CD4-positive, alpha-beta T cell treated with Interleukin-10 for 1 hour (primary cell): ENCODE results near the gene ZNF143.
A peak's percentile ranks its signal among the peaks of the same experiment; 100 is the strongest.
"Not testable (repeated sequence)": the region's sequence is repeated elsewhere in the genome, so short reads cannot be mapped to it uniquely, and the experiment has no call there.

ENCODE experiments used
- DNase-seq: peaks from one replicate; pipeline ENCODE4 v3.0.0-alpha.2; 2020

The ZNF143 gene

DNA sequence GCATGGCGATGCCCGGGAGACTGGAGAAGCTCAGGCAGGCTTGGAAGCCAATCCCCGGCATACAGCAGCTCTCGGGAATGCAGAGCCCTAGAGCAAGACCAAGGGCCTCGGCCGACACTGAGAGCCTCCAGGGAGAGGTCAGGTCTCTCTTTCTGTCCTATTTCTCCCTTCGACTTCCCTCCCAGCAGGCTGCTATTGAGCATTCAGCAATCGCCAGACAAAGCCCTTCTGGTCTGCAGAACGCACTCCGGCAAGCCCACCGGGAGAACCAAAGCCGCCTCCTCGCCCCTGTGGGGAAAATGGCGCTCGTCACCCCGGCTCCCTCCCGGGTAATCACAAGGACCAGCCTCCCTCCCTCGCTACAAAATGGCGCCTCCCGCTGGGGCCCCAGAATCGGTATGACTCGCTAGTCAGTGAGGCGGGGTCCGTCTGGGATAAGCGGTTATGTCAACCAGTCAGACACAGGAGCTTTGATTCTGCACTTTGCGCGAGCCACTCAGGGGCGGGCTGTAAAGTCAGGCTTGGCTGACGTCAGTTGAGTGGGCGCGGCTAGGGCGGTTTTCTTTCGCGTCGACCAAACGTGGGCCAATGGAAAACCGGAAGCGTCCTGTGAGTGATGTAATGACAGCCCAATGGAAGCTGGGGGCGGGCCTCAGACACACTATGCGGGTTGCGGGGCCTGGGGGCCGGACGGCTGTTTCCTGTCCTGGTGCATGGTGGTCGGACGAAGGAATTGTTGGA is at the start of gene ZNF143:
Gene ZNF143 (plus strand): TSS at position 691 of the 741 bp plus-strand sequence. CDS start 10,297 bp downstream, outside the sequence.
- DNase-seq = peak; percentile 100

DNA sequence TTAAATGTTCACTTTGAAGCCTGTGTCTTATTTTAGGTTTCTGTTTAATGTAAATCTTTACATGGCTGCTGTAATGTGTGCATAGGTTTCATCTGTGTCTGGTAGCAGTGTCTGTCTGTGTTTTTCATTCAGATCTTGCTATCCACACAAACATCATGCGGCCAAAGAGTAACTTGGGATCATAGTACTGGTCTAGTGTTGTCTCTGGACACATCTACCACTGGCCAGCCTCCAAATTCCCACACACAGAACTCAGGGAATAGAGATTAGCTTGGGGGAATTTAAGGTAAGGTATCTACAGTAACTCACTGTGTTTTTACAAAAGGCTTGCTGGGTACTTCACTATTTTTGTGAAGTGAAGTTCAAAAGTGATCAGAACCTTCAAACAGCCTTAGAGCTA is 32.1 kb upstream of the ZNF143 start:
- DNase-seq = no peak

DNA sequence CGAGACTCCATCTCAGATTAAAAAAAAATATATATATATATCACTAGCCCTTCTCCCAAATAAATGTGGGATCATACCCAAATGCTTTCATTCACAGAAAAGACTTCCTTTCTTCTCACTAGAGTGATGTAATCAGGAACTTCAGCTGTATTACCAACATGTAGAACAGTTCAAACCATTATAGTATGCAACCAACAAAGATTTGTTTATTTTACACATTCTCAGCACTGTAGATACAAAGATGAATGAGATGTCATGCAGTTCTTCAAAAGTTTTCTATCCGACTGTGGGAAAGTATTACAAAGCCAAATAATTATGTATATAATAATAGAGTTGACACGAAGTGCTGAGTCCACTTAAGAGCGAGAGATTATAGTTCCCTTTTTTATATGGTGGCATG is 22.2 kb upstream of the ZNF143 start:
- DNase-seq = no peak

DNA sequence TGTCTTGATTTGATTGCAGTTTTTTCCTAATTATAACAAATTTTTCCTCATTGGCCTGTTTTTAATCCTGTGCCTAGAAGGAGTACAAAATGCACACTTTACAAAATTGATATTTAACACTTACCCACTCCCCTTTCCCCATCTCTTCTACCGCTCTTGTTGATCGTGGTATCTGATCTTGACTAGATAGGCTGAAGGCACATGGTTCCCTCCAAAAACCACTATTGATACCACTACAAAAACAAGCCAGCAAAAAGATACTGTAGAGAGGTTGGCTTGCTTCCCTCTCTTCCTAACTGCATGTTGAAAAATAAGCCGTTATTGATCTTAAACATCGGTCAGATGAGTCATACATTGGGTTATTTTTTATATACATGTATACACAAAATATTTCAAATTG is 14.6 kb upstream of the ZNF143 start:
- DNase-seq = no peak

DNA sequence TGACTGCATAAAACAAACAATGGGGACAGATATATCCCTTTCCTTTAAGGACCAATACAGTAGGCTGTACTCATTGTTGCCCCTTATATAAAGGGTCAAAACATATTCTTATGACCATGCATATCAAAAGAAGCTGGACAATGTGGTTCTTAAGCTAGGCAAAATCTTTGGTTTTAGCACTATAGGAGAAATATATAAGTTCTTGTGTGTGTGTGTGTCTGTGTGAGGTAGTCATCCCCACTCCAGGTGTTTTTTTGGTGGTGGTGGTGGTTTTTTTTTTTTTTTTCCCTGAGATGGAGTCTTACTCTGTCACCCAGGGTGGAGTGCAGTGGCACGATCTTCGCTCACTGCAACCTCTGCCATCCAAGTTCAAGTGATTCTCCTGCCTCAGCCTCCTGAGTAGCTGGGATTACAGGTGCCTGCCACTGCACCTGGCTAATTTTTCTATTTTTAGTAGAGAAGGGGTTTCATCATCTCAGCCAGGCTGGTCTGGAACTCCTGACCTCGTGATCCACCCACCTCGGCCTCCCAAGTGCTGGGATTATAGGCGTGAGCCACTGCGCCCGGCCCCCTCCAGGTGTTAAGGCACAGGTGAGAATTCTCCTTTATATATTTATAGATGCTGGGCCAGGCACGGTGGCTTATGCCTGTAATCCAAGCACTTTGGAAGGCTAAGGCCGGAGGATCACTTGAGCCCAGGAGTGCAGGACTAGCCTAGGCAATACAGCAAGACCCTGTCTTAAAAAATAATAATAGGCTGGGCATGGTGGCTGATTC is 12.0 kb upstream of the ZNF143 start:
- no peak for DNase-seq

DNA sequence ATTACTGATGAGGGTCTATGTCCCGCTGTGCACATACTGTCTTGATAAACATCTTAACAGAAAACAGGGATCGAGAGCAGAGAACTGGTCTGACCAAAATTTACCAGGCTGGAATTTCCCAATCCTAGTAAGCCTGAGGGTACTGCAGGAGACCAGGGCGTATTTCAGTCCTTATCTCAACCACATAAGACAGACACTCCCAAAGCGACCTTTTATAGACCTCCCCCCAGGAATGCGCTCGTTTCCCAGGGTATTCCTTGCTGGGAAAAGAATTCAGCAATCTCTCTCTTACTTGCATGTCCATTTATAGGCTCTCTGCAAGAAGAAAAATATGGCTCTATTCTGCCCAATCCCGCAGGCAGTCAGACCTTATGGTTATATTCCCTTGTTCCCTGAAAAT is 8.8 kb upstream of the ZNF143 start:
- not testable (repeated sequence) for DNase-seq

DNA sequence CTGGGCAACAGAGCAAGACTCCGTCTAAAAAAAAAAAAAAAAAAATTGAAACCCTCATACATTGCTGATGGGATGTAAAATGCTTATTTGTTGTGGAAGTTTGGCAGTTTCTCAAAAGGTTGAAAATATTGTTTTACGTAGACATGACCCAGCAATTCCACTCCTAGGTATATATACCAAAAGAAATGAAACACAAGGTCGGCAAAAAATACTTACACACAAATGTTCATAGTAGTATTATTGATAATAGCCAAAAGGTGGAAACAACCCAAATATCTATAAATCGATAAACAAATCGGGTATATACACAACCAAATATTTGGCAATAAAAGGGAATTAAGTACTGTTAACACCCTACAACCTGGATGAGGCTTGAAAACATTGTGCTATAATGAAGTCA is 5.1 kb upstream of the ZNF143 start:
- DNase-seq = no peak

DNA sequence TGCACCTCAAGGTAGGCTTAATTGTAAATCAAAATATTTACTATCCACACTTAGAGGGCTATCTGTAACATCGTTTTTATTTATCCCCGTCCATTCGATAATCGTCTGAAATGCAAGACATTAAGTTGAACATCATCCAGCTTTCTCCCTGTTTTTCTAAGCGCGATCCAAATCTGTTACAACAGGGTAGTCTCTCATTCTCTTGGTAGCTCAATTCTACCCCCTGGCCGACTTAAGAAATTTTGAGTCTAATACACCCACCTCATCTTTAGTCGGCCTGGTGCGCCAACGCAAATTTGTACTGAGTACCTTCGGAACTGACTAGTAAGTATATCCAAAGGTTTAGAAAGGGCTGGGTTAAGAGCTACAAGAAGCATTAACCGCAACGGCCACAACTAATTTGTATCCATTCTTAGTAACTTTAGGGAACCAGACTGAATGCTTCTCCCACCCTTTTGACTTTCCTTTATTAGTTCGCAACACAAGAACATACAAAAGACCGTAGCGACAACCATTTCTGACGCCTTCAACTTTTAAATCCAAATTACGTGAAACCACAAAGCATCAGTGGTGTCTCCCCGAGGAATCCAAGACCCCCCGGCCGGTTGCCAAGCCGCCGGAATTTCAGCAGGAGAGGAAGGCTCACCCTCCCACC is 1.0 kb upstream of the ZNF143 start:
- peak; percentile 40 for DNase-seq

DNA sequence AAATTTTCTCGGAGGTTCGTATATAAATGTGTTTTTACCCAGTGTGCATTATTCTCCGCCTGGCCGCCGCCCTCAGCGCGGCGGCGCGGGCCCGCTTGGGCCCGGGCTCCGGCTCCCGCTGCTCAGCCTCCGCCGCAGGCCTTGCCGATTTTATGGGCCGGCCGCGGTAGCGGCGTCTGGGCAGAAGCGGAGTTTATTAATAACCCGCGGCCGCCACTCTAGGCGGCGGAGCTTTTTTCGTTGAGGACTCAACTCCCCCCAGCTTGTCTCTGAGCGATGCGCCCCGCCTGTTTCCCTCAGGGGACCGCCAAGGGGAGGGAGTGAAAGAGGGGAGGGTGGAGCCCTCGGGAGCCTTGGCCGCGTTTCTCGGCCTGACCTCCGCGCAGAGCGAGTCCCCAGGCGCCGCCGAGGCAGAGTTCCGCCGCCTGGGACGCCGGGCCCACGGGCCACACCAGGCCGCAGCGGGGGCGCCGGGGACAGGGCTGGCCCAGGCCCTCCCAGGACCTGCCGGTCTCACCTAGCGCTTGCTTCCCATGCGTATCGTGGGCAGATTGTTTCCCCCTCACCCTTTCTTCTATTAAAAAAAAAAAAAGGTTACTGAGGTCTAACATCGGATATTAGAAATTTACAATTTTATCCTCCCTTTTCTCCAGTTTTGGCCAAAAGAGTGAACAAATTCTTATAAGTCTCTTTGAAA is 399 bp downstream of the ZNF143 start:
- DNase-seq = peak; percentile 85

DNA sequence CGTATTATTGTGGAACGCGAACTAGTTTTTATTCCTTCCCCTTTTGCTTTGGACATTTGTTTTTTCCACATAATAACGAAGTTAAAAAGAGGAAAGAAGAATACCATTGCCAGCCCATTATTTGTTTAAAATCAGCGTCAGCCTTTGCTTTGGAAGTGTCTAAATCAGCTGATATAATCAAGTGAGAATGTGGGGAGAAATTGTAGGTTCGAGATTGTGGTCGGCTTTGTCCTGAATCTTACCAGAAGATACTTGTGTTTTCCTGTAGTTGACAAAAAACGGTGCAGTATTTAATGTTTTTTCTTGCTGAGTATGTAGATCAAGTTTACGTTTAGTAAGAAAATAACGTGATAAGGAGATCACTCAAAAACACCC is 935 bp downstream of the ZNF143 start:
- DNase-seq = peak; percentile 46

DNA sequence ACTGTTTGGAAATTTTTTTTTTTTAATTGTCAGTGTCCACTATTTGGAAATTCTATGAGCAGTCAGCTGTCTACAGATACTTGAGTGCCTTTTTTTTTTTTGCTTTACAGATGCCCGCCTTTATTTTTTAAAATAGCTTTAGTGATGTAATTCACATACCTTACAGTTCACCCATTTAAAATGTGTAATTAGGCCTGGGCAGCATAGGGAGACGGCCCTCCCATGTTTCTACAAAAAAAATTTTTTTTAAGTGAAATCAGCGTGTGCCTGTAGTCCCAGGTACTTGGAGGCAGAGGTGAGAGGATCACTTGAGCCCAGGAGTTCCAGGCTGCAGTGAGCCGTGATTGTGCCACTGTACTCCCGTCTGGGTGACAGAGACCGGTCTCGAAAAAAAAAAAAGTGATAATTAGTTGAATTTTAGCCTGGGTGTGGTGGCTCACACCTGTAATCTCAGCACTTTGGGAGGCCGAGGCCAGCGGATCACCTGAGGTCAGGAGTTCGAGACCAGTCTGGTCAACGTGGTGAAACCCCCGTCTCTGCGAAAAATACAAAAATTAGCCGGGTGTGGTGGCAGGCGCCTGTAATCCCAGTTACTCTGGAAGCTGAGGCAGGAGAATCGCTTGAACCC is 1.5 kb downstream of the ZNF143 start:
- DNase-seq = no peak

DNA sequence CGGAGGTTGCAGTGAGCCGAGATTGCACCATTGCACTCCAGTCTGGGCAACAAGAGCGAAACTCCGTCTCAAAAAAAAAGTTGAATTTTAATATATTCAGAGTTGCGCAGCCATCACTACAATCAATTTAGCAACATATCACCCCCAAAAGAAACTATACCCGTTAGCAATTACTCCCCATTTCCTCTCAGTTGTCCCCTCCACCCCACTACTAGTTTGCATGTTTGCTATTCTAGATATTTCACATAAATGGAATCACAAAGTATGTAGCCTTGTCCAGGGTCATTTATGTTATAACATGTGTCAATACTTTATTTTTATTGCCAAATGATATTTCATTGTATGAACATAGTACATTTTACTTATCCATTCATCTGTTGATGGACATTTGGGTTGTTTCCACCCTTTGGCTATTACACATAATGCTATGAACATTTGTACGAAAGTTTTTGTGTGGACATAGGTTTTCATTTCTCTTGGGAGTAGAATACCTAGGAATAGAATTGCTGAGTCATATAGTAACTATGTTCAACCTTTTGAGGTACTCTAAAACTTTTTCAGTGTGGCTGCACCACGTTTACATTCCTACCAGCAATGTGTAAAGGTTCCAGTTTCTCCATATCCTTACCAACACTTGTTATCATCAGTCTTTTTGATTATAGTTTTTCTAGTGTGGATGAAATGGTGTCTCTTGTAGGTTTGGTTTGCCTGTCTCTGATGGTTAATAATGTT is 2.2 kb downstream of the ZNF143 start:
- DNase-seq = no peak

DNA sequence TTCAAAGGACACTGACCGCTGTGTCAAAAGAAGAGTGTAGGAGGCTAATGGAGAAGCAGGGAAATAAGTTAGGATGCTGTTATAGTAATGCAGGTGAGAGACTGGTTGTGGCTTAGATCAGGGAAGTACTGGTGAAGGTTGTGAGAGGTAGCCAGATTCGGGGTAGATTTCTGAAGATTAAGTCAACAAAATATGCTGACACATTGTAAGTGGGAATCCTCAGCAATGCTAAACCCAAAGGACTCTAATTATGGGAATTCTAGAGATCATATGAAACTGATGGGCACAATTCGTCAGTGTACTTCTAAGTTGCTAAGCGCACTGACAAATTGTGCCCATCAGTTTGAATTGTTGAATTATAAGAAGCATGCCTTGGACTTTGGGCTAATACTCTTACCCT is 10.0 kb downstream of the ZNF143 start:
- no peak for DNase-seq

DNA sequence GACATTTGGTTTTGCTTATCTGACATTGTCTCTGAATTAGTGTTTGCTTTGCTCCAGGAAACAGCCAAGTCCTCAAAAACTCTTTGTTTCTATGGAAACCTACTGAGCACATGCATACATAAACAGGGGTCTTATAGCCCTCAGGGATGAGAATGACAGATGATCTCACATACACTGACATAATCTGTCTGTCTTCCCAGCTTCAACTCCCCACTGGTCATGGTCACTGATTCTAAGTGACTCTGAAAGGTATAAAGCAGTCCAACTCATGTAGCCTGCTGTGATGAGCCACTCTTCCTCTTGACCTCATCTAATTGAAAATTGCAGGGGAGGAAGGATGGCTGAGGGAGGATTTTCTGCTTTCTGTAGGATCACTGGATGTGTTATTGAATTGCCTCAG is 12.6 kb downstream of the ZNF143 start:
- DNase-seq = no peak

DNA sequence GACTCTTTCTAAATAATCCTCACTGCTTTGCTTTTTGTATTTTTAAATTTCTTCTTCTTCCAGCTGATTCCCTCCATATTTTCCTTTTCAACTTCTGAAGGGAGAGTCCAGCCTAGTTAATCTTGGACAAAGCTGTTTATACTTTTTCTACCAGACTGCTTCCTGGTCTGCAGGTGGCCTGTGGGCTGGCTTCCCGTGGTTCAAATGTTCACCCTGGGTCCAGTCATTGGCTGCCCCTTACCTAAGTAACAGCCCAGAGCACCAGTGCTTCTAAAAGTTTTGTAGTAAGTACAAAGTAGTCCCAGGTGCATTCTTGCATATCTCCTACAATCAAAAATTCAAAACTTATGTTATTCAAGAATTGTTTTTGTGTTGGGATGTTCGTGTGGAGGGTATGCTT is 19.1 kb downstream of the ZNF143 start:
- no peak for DNase-seq

DNA sequence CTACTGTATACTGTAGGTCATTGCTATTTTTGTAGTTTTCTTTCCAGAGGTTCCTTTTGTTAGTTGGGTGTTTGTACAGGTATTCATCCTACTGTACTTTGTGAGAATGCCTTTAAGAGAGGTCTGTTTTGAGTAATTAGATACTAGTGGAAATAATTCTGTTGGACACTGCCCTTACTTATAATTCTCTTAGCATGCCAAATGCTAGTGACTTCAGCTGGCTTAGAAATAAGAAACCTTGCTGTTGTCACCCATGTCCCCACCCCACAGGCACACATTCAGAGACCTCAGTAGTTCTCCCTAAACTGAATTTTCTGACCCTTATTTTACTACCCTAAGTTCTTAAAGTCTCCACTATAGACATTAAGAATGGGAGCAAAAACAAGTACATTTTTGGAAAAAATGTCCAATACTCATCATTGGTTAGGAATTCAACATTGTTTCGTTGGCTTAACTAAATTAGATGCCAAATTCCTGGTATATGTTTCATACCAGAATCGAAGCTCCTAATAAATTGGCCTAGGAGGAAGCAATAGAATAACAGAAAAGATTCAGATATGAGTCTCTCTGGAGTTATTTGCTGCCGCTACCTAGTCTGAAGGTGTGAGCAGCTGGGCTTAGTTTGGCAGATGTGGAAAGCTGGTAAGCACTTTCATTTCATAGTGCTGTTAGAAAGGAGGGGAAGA is 28.4 kb downstream of the ZNF143 start:
- no peak for DNase-seq

DNA sequence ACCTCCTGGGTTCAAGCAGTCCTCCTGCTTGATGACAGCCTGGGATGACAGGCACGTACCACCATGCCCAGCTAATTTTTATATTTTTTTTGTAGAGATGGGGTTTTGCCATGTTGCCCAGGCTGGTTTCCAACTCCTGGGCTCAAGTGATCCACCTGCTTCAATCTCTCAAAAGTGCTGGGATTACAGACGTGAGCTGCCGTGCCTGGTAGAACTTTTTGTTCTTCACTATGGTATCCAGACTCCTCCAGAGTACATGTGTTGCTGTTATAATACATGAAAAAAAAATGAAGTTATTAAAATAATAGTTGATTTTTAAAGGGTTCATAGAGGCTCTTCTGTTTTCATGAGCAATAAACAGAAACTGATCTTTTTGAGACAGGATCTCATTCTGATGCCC is 29.6 kb downstream of the ZNF143 start:
- DNase-seq = no peak

DNA sequence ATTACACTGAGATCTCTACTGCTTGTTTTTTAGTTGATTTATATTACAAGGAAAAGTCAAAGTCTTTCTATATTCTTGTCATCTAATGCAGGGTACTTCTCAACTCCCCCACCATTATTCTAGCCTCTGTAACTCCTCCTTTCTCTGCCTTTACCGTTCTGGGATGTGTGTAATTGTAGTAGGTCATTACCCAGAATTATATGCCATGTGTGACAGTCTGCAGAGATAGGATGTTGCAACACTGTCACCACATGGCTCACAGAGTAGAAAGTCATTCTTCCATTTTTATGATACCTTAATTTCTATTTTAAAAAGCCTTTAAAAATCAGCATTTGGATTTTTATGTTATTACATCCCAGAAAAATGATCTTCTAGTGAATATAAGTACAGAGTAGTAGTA is 32.7 kb downstream of the ZNF143 start:
- no peak for DNase-seq

DNA sequence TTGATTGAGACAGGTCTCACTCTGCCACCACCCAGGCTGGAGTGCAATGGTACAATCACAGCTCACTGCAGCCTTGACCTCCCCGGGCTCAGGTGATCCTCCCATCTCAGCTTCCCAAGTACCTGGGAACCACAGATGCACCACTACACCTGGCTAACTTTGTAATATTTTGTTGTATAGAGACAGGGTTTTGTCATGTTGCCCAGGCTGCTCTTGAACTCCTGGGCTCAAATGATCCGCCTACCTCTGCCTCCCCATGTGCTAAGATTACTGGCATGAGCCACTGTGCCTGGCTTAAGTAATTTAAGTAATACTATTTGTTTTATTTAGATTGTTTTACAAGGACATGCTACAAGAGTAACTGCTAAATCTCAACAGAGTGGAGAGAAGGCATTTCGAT is 33.5 kb downstream of the ZNF143 start:
- DNase-seq = no peak

DNA sequence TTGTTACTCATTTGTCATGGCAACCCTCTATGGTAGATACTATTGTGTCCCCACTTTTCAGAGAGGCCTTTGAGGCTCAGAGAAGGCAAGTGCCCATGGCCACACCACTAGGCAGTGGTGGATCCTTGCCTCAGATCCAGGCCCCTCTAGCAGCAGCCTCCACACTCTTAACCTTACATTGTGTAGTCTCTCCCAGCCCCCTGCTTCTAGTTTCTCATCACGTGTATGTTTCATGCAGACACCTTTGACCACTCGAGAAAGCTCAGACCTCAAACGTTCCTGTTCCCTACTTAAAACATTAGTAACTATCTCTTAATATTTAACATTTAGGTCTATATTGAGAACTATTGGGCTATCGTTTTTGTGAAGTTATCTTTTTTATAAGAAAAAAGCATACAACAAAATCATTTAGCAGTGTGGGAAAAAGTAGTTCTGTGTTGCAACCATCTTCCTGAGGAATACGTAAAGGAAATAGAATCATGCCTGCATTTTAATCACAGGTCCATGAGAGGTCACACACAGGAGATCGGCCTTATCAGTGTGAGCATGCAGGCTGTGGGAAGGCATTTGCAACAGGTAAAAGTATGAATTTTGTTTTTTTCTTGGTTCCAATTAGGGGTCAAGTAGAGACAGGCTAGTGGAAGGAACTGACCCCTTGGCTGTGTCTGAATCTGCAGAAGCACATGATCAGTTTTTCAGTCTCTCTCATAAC is 35.1 kb downstream of the ZNF143 start:
- DNase-seq = no peak
